Renal cortex interstitium (tissue), 11 donors: ENCODE measurements around the gene HCAR2. TPM values are rescaled to one million over a fixed set of nuclear protein-coding genes. Genes with fewer than 3 reads are reported as not detected.
"Not testable (repeated sequence)": the region's sequence is repeated elsewhere in the genome, so short reads cannot be mapped to it uniquely, and the experiment has no call there.

Source experiments
- DNase-seq, 11 donors: peaks; one replicate each; pipeline ENCODE4 v3.0.0-alpha.2; 2013; ENCODE audit warnings: low read depth in 9 of 11, low spot score in 4 of 11; ENCODE audit errors: extremely low read depth in 1 of 11
- polyA plus RNA-seq, 3 donors: library from polyadenylated mRNA; unstranded; fragments of 120-200 nt; gene quantifications; one replicate each; pipeline ENCODE4 v1.2.1, GENCODE V29; 2013; ENCODE audit not compliant: insufficient read length in 3 of 3

Gene HCAR2
- polyA plus RNA-seq, 3 donors, result 0.22 to 0.57 (median 0.34) TPM

- not testable (repeated sequence) for DNase-seq
Measured at GRCh38 chr12:122676781-122677180, 26.4 kb downstream of the HCAR2 start.

DNA sequence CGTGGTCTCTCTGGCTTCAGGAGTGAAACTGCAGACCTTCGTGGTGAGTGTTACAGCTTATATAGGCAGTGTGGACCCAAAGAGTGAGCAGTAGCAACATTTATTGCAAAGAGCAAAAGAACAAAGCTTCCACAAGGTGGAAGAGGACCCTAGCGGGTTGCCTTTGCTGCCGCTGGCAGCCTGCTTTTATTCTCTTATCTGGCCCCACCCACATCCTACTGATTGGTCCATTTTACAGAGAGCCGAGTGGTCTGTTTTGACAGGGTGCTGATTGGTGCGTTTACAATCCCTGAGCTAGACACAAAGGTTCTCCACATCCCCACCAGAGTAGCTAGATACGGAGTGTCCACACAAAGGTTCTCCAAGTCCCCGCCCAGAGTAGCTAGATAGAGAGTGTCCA, 27.1 kb downstream of the HCAR2 start:
- not testable (repeated sequence) for DNase-seq

DNA sequence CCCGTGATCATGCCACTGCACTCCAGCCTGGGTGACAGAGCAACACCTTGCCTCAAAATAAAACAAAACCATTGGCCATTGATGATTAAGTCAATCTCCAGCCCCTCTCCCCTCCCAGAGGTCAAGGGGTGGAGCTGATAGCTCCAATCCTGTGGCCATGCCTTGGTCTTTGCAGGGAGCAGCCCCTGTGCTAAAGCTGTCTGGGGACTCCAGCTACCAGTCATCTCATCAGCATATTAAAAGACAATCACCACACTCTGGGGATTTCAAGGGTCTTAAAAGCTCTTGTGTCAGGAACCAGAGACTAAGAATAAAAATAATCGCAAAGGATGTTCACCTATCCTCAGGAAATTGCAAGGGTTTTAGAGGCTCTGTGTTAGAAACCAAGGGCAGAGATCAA, 30.6 kb downstream of the HCAR2 start:
- no peak for DNase-seq

DNA sequence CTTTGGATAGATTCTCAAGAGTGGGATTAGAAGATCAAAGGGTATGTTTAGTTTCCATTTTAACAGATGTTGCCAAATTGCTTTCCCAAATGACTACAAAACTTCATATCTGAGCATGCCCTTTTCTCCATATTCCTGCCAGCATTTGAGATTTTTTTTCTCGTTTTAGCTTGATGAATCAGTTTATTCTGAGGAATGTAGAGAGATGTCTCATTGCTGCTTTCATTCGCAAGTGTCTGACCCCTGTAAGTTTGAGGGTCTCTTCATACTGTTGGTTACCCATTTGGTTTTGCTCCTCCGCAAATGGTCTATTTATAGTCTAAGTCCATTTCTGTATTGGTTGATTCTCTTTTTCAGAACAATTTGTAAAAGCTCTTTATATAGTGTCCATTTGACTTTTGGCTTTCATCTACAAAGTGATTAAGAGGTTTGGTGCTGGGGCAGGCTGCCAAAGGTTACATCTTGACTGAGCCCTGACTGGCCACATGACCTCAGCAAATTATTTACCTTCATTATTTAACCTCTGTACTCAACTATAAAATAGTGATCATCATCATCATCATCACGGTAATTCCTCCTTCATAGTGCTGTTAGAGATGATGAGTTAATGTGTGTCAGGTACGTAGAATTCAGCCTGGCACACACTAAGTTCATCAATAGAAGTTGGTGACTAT, 33.6 kb downstream of the HCAR2 start:
- DNase-seq, result no peak

DNA sequence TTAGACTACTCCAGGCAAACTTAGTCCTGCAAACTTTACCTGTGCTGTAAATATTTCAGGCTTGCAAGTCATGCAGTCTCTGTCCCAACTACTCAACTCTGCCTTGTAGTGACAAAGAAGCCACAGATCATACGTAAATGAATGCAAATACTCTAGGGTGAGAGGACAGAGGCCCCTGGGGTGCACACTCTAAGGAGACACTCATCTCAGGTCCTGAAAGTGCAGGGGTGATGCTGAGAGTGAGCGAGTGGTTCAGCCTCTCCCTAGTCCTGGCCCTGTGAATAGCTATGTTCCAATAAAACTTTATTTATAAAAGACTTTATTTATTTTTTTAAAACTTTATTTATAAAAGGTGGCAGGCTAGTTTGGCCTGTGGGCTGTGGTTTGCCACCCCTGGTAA, 34.9 kb downstream of the HCAR2 start:
- no peak for DNase-seq

DNA sequence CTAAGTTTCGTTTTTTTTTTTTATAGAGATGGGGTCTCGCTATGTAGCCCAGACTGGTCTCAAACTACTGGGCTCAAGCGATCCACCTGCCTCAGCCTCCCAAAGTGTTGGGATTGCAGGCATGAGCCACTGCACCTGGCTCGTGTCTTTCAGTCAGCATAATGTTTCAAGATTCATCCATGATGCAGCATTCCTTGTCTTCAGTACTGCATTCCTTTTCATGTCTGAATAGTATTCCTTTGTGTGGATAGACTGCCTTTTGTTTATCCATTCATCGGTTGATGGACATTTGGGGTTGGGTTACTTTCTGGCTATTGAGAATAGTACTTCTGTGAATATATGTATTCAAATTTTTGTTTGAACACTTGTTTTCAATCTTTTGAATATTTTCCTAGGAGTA, 37.4 kb downstream of the HCAR2 start:
- DNase-seq, result no peak

GRCh38 chr12:122665349-122665748, 37.8 kb downstream of the HCAR2 start:
- DNase-seq, result no peak

GRCh38 chr12:122661938-122662337, 41.2 kb downstream of the HCAR2 start:
- no peak for DNase-seq

GRCh38 chr12:122661246-122661645, 41.9 kb downstream of the HCAR2 start:
- no peak for DNase-seq

DNA sequence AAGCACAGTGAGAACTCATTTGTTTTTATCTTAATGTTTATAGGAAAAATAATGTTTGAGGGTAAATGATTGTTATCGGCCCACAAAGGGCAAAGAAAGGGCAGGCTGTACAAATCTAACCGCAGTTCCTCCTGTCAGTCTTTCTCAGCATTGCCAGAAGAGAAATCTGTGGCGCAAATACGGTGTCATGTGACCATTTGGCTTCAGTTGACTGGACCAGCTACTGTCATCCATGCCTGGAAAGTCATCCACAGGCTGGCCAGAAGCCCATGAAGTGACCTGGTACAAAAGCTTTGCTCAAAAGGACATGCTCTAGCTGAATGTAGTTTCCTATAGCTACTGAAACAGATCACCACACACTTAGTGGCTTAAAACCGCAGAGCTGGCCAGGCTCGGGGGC, 43.6 kb downstream of the HCAR2 start:
- DNase-seq, result no peak

GRCh38 chr12:122656298-122656697, 46.9 kb downstream of the HCAR2 start:
- DNase-seq, result no peak

DNA sequence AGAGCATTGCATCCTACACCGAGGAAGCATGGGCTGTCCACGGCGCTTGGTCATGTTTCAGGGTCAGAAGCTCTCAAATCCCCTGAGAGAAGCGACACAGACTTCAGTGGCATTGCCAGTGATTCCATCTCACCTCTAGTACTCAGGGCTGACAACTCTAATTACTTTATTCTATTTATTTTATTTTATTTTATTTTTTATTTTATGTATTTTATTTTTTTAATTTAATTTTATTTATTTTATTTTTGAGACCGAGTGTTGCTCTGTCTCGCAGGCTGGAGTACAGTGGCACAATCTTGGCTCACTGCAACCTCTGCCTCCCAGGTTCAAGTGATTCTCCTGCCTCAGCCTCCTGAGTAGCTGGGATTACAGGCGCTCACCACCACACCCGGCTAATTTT, 49.9 kb downstream of the HCAR2 start:
- not testable (repeated sequence) for DNase-seq

DNA sequence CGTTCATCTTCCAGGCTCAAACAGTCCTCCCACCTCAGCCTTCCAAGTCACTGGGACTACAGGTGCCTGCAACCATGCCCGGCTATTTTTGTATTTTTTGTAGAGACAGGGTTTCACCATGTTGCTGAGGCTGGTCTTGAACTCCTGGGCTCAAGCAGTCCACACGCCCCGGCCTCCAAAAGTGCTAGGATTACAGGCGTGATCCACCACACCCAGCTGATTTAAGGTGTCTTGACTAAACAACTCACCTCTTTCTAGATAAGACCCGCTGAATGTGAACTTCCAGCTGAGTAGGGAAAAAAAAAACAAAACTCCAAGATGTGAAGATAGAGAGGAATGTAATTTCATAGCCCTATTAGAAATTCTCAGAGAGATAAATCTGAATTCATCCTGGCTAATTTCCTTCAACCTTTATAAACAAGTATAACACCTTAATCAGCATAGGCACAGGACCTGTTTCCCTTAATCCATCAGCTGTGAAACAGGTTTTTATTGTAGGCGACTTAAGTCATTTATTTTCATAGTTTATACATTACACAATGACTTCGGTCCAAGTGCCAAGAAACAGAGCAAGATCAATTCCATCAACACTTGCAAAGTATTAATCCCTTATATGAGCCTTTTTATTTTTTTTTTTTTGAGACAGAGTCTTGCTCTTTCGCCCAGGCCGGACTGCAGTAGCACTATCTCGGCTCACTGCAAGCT, 51.5 kb downstream of the HCAR2 start:
- no peak for DNase-seq

Other genes with a start within 250 kb of the HCAR2 start
- gene ZCCHC8, start 202.4 kb downstream of the HCAR2 start, polyA plus RNA-seq, result 10 to 100 TPM; 37.6 to 48.8 (median 39.7) TPM
- 100 to 1,000 TPM; 193 to 227 (median 211) TPM for gene RSRC2, start 176.4 kb downstream of the HCAR2 start, polyA plus RNA-seq
- gene KNTC1, start 176.1 kb downstream of the HCAR2 start, polyA plus RNA-seq, result 10 to 100 TPM; 35.0 to 48.4 (median 45.9) TPM
- under 1 TPM; 0.19 to 0.62 (median 0.26) TPM for gene HCAR3, start 13.5 kb upstream of the HCAR2 start, polyA plus RNA-seq
- 1 to 10 TPM; 2.5 to 2.7 (median 2.7) TPM for gene HCAR1, start 27.5 kb upstream of the HCAR2 start, polyA plus RNA-seq
- 100 to 1,000 TPM in 1 of 3 donors, 10 to 100 TPM in 2; 88.3 to 102 (median 99.2) TPM for gene DENR, start 49.5 kb upstream of the HCAR2 start, polyA plus RNA-seq
- under 1 TPM; 0.33 to 0.45 (median 0.40) TPM for gene CCDC62, start 71.2 kb upstream of the HCAR2 start, polyA plus RNA-seq
- 100 to 1,000 TPM in 1 of 3 donors, 10 to 100 TPM in 2; 54.1 to 115 (median 74.2) TPM for gene HIP1R, start 132.1 kb upstream of the HCAR2 start, polyA plus RNA-seq
- 10 to 100 TPM; 23.4 to 32.6 (median 26.1) TPM for gene VPS37B, start 192.8 kb upstream of the HCAR2 start, polyA plus RNA-seq